ENCODE data around the gene TSPYL2.

Gene TSPYL2

DNA sequence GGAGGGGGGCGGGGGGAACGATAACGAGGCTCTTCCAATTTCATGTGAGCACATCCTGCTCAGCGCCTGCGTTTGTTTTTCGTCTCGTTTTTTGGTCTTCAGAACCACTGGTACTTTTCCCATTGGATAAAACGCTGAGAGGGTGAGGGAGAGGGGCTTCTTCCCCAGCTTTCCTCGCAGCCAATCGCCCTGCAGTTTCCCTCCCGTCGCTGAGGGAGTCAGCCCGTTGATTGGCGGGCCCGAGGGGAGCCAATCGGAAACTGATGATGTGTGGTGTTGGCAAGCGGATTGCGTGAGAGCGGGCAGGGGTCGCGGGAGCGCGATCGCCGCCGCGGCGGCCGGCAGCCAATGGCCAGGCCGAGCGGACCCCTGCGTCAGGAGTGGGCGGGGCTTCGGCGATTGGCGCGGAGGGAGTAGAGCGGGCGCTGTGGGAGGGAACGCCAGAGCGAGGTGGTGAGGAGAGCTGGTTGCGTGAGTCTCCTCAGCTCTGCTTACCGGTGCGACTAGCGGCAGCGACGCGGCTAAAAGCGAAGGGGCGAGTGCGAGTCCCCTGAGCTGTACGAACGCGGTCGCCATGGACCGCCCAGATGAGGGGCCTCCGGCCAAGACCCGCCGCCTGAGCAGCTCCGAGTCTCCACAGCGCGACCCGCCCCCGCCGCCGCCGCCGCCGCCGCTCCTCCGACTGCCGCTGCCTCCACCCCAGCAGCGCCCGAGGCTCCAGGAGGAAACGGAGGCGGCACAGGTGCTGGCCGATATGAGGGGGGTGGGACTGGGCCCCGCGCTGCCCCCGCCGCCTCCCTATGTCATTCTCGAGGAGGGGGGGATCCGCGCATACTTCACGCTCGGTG lies at the start of gene TSPYL2:
Gene TSPYL2, plus strand, starts transcription at position 443 of the 848 bp plus-strand sequence. Its CDS starts 132 bp downstream, at position 575.
- in situ Hi-C loops (cut with MboI; ENCODE audit: low pct_unique_long_range_greater_than_20kb, low sequenced_read_pairs, unreplicated experiment), result no loop called here
- TF ChIP-seq, protein P1, sequence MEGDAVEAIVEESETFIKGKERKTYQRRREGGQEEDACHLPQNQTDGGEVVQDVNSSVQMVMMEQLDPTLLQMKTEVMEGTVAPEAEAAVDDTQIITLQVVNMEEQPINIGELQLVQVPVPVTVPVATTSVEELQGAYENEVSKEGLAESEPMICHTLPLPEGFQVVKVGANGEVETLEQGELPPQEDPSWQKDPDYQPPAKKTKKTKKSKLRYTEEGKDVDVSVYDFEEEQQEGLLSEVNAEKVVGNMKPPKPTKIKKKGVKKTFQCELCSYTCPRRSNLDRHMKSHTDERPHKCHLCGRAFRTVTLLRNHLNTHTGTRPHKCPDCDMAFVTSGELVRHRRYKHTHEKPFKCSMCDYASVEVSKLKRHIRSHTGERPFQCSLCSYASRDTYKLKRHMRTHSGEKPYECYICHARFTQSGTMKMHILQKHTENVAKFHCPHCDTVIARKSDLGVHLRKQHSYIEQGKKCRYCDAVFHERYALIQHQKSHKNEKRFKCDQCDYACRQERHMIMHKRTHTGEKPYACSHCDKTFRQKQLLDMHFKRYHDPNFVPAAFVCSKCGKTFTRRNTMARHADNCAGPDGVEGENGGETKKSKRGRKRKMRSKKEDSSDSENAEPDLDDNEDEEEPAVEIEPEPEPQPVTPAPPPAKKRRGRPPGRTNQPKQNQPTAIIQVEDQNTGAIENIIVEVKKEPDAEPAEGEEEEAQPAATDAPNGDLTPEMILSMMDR (IDR thresholded peaks at IDR 0.05; ENCODE audit: extremely low read depth, insufficient read depth, missing control alignments), result no peak
- DNase-seq (ENCODE audit: low spot score), result peak; percentile 95

- TF ChIP-seq, protein P1 (IDR thresholded peaks at IDR 0.05; ENCODE audit: extremely low read depth, insufficient read depth, missing control alignments), result no peak
- no peak for DNase-seq (ENCODE audit: low spot score)
- in situ Hi-C loops (cut with MboI; ENCODE audit: low pct_unique_long_range_greater_than_20kb, low sequenced_read_pairs, unreplicated experiment), result no loop called here
Observed at GRCh38 chrX:53036149-53036548, 46.0 kb upstream of the TSPYL2 start.

GRCh38 chrX:53039236-53039635 lies 42.9 kb upstream of the TSPYL2 start:
- in situ Hi-C loops (cut with MboI; ENCODE audit: low pct_unique_long_range_greater_than_20kb, low sequenced_read_pairs, unreplicated experiment), result no loop called here

DNA sequence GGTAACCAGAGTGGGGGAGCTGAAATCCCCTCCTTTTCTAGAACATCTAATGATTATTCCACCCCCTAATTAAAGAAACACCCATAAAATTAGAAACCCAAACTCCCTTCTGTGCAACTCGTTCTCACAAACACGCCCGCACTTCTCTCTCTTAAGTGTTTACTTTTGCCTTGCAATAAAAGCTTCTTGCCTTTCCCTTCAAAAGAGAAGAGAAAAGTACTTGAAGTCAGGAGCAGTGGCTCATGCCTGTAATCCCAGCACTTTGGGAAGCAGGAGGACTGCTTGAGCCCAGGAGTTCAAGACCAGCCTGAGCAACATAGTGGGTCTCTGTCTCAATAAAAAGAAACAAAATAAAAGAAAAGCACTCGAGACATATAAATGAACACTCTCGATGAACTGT lies 37.2 kb upstream of the TSPYL2 start:
- TF ChIP-seq, protein P1 (IDR thresholded peaks at IDR 0.05; ENCODE audit: extremely low read depth, insufficient read depth, missing control alignments), result no peak
- no peak for DNase-seq (ENCODE audit: low spot score)
- in situ Hi-C loops (cut with MboI; ENCODE audit: low pct_unique_long_range_greater_than_20kb, low sequenced_read_pairs, unreplicated experiment), result no loop called here

More at GRCh38 chrX:53039236-53039635, 42.9 kb upstream of the TSPYL2 start:
- no peak for DNase-seq (ENCODE audit: low spot score)
- TF ChIP-seq, protein P1 (IDR thresholded peaks at IDR 0.05; ENCODE audit: extremely low read depth, insufficient read depth, missing control alignments), result no peak

- DNase-seq (ENCODE audit: low spot score), result no peak
- in situ Hi-C loops (cut with MboI; ENCODE audit: low pct_unique_long_range_greater_than_20kb, low sequenced_read_pairs, unreplicated experiment), result no loop called here
- TF ChIP-seq, protein P1 (IDR thresholded peaks at IDR 0.05; ENCODE audit: extremely low read depth, insufficient read depth, missing control alignments), result peak; percentile 6
Observed at GRCh38 chrX:53047228-53047627, 34.9 kb upstream of the TSPYL2 start.

DNA sequence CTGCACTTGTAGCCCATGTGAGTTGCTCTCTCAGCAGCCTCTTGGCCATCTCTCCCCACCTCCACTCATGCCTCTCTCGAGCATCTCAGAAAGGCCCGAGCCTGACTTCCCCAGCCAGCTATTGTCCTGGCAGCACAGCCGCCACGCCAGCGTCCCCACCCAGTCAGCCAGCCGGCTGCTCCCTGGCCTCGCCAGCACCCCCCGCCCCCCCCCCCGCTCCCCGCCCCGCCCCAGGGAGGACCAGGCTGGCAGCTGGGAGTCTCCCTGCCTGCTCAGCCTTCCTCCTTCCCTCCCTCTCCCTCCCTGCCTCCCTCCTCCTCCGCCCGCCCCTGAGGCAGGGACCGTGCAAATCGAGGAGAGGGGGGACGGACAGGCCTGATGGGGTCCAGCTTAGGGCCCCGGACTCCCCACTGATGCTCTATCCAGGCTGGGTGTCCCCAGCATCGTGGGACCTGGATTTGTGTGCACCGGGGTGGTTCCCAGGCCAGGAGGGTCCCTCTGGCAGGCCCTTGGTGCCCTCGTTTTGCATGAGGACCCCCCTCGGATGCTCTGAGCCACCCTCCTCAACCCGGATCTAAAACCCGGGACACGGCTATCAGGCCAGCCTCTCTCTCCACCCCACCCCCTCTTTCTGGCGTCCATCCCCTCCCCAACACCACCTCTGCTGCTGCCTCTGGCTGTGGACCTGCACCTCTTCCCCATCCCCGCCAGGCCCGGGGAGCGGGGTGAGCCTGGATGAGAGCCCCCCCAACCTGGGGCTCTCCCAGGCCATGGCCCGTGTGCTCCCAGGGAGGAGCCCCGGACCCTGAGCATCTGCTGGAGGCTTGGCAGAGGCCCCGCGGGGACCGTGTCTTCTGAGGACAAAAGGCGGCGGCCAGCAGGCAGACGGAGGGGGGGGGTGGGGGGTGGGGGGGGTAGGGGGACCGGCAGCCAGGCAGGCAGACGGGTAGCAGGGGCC lies 33.7 kb upstream of the TSPYL2 start, which contains the start of gene GPR173:
Gene GPR173, plus strand, starts transcription at position 621 of the 958 bp plus-strand sequence. CDS start 27,833 bp downstream, outside the sequence.
- DNase-seq (ENCODE audit: low spot score), result no peak
- TF ChIP-seq, protein P1 (IDR thresholded peaks at IDR 0.05; ENCODE audit: extremely low read depth, insufficient read depth, missing control alignments), result no peak
- in situ Hi-C loops (cut with MboI; ENCODE audit: low pct_unique_long_range_greater_than_20kb, low sequenced_read_pairs, unreplicated experiment), result no loop called here

Measured in GM13977 (cell line).